Duodenal mucosa (tissue), 2 donors: Measurements from ENCODE around the gene LTBR.

ENCODE experiments used
- H3K27ac ChIP-seq: one replicate; pipeline ENCODE4 v1.7.0; 2013; ENCODE audit warnings: low read depth, low read length
- H3K27me3 ChIP-seq, 2 donors: one replicate each; pipeline ENCODE4 v1.7.0; 2013; ENCODE audit warnings: low read length in 2 of 2, control low read depth in 1 of 2; ENCODE audit not compliant: insufficient read depth in 2 of 2, control insufficient read depth in 1 of 2
- H3K36me3 ChIP-seq, 2 donors: one replicate each; pipeline ENCODE4 v1.7.0; 2013; ENCODE audit warnings: low read length in 2 of 2, control low read depth in 1 of 2; ENCODE audit not compliant: insufficient read depth in 2 of 2, control insufficient read depth in 1 of 2
- H3K4me1 ChIP-seq, 2 donors: one replicate each; pipeline ENCODE4 v1.7.0; 2013; ENCODE audit warnings: low read length in 2 of 2, control low read depth in 1 of 2; ENCODE audit not compliant: insufficient read depth in 2 of 2, control insufficient read depth in 1 of 2
- H3K4me3 ChIP-seq, 2 donors: one replicate each; pipeline ENCODE4 v1.7.0; 2013; ENCODE audit warnings: low read length in 2 of 2, low read depth in 1 of 2
- H3K9ac ChIP-seq, 2 donors: one replicate each; pipeline ENCODE4 v1.7.0; 2013; ENCODE audit warnings: low read length in 2 of 2, low read depth in 1 of 2
- H3K9me3 ChIP-seq, 2 donors: one replicate each; pipeline ENCODE4 v1.7.0; 2013; ENCODE audit warnings: low read length in 2 of 2, control low read depth in 1 of 2; ENCODE audit not compliant: control insufficient read depth in 1 of 2

The LTBR gene

DNA sequence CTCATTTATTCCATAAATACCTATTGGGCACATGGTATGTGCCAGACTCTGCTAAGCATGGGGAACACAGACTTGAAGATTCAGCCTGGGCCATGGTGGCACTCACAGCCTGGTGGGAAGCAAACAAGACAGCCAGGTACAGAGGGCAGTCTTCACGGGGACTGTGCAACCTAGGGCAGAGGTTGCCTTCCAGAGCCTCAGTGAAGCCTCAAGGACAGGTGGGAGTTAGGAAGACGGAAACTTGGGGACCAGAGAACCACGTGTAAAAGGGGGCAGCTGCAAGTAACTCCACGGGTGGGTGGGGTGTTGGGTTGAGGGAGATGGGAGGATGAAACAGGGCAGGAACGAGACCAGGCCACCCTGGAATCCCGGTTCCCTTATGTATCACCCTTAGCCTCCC, 980 bp upstream of the LTBR start:
- Histone ChIP-seq H3K4me1 (peaks cover 32 to 42% of the 10 kb centered on the region in 2 donors), H3K27ac (no peak overlapping the region), H3K9me3 (no peaks in the 10 kb centered on the region), H3K9ac (peak overlapping the region; percentile 97 to 98), H3K4me3 (peak overlapping the region; percentile 90 to 92), H3K36me3 (peaks cover 8 to 19% of the 10 kb centered on the region in 2 donors), H3K27me3 (no peaks in the 10 kb centered on the region)

DNA sequence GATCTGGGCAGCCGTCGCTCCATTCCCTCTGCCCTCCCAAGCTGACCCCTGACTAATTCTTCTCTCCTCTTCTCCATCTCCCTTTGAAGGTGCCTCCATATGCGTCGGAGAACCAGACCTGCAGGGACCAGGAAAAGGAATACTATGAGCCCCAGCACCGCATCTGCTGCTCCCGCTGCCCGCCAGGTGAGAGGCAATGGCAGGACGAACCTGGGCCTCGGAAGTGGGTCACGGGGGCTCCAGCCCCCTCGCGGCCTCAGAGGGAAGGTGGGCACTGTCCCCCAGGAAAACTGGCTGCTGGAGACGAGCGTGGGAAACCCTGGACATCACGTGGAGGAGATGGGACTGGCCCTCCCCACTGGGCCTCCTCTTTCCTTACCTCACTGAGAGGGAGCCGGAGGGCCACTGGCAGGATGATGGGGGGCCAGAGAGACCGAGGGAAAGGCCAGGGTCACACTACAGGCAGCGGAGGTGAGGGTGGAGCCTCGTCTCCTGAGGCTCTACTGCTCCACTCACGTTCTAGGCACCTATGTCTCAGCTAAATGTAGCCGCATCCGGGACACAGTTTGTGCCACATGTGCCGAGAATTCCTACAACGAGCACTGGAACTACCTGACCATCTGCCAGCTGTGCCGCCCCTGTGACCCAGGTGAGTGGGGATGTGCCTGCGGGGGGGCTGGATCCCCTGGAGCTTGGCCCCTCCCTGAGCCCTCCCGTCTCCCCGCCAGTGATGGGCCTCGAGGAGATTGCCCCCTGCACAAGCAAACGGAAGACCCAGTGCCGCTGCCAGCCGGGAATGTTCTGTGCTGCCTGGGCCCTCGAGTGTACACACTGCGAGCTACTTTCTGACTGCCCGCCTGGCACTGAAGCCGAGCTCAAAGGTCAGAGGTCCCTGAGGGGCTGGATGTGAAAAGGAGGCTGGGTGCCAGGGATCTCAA, 806 bp downstream of the LTBR start:
- Histone ChIP-seq H3K27me3 (no peaks in the 10 kb centered on the region), H3K36me3 (peaks cover 18 to 32% of the 10 kb centered on the region in 2 donors), H3K9ac (peak overlapping the region; percentile 97 to 98), H3K27ac (peak overlapping the region; percentile 85), H3K9me3 (no peaks in the 10 kb centered on the region), H3K4me3 (peak overlapping the region; percentile 90 to 92), H3K4me1 (peaks cover 32 to 35% of the 10 kb centered on the region in 2 donors)

- no peak overlapping the region for H3K9ac ChIP-seq
- H3K36me3 ChIP-seq: peaks cover 18 to 43% of the 10 kb centered on the region in 2 donors
- no peak overlapping the region for H3K27ac ChIP-seq
- H3K9me3 ChIP-seq: no peaks in the 10 kb centered on the region
- H3K27me3 ChIP-seq: no peaks in the 10 kb centered on the region
- H3K4me3 ChIP-seq: no peak overlapping the region
- peaks cover 38 to 41% of the 10 kb centered on the region in 2 donors for H3K4me1 ChIP-seq
Measured at GRCh38 chr12:6386038-6386437, 2.1 kb downstream of the LTBR start.

DNA sequence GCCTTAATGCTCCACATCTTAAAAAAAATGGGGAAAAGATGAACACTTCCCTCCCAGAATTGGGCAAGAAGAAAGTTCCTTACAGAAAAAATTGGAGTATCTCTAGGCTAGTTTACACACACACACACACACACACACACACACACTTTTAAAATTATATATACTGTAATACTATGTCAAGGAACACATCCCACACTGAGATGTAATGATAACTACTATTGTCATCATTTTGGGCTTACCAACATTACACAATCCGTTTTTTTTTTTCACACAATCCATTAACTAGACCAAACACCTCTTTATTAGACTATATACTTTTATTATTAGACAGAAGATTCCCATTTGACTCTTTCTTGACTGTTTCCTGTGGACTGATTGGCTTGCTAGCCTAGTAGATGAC, 2.5 kb downstream of the LTBR start:
- no peak overlapping the region for H3K4me3 ChIP-seq
- H3K9me3 ChIP-seq: no peaks in the 10 kb centered on the region
- H3K9ac ChIP-seq: no peak overlapping the region
- H3K27ac ChIP-seq: no peak overlapping the region
- H3K36me3 ChIP-seq: peaks cover 18 to 46% of the 10 kb centered on the region in 2 donors
- peaks cover 41 to 46% of the 10 kb centered on the region in 2 donors for H3K4me1 ChIP-seq
- no peaks in the 10 kb centered on the region for H3K27me3 ChIP-seq

- Histone ChIP-seq H3K9ac (no peak overlapping the region), H3K27me3 (no peaks in the 10 kb centered on the region), H3K4me3 (no peak overlapping the region), H3K9me3 (no peaks in the 10 kb centered on the region), H3K27ac (no peak overlapping the region), H3K4me1 (peaks cover 51 to 53% of the 10 kb centered on the region in 2 donors), H3K36me3 (peaks cover 18 to 46% of the 10 kb centered on the region in 2 donors)
Measured at GRCh38 chr12:6387541-6387940, 3.6 kb downstream of the LTBR start.

GRCh38 chr12:6390084-6390799, 6.3 kb downstream of the LTBR start:
- Histone ChIP-seq H3K27me3 (no peaks in the 10 kb centered on the region), H3K27ac (no peak overlapping the region), H3K4me3 (no peak overlapping the region), H3K36me3 (peaks cover 18 to 46% of the 10 kb centered on the region in 2 donors), H3K9me3 (no peaks in the 10 kb centered on the region), H3K4me1 (peaks cover 33 to 39% of the 10 kb centered on the region in 2 donors), H3K9ac (no peak overlapping the region)

- Histone ChIP-seq H3K27me3 (no peaks in the 10 kb centered on the region), H3K4me3 (no peak overlapping the region), H3K4me1 (peaks cover 28 to 33% of the 10 kb centered on the region in 2 donors), H3K9me3 (no peaks in the 10 kb centered on the region), H3K9ac (no peak overlapping the region), H3K27ac (no peak overlapping the region), H3K36me3 (peaks cover 18 to 45% of the 10 kb centered on the region in 2 donors)
Measured at GRCh38 chr12:6391013-6391412, 7.1 kb downstream of the LTBR start.

DNA sequence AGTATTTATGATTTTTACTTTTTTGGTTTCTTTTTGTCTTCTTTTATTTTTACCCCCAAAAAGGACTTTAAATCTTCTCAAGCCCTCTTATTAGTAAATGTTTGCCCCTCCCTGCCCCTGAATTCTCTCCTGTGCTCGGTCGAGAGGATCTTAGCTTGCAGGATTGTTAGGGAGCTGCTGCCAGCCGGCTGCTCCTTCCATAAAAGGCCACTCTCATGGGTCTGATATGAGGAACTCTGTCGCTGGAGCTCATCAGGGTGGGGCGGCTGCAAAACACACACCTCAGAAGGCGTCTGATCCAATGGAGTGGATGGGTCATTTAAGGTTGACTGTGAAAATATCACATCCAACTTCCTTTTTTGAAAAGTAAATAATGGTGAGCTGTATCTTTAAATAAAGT, 8.5 kb downstream of the LTBR start:
- H3K36me3 ChIP-seq: peaks cover 11 to 32% of the 10 kb centered on the region in 2 donors
- peak overlapping the region in 1 of 2 donors; percentile 39 for H3K9ac ChIP-seq
- peak overlapping the region; percentile 17 for H3K27ac ChIP-seq
- no peak overlapping the region for H3K4me3 ChIP-seq
- no peaks in the 10 kb centered on the region for H3K9me3 ChIP-seq
- peaks cover 19 to 26% of the 10 kb centered on the region in 2 donors for H3K4me1 ChIP-seq
- H3K27me3 ChIP-seq: no peaks in the 10 kb centered on the region

DNA sequence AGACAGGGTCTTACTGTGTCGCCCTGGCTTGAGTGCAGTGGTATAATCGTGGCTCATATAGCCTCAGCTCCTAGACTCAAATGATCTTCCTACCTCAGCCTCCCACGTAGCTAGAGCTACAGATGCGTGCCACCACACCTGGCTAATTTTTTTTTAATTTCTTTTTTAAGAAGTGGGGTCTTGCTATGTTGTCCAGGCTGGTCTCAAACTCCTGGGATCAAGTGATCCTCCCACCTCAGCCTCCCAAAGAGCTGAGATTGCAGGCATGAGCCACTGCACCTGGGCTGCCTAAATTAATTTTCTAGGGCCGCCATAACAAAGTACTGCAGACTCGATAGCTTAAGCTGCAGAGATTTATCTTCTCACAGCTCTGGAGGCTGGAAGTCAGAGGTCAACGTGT, 9.1 kb downstream of the LTBR start:
- Histone ChIP-seq H3K9ac (no peak overlapping the region), H3K27ac (no peak overlapping the region), H3K4me3 (no peak overlapping the region), H3K36me3 (peaks cover 8 to 26% of the 10 kb centered on the region in 2 donors), H3K9me3 (no peaks in the 10 kb centered on the region), H3K4me1 (peaks cover 19 to 26% of the 10 kb centered on the region in 2 donors), H3K27me3 (no peaks in the 10 kb centered on the region)

DNA sequence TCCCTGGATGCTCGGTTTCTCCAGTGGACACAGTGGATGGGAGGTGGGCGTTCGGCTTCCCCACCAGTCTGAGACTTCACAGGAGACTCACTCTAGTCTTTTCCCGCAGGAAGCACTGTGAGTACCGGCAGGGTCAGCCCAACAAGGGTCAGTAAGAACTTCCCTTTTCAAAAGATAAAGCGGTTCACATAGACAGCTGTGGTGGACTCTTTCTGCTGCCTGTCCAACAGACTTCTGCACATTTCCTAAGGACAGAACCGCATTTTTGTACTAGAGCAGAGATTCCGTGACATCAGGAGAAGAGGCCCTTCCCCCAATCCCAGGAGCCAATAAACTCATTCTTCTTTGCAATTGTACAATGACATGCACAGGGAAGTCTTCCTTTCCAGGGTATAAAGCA, 10.4 kb downstream of the LTBR start:
- H3K9ac ChIP-seq: no peak overlapping the region
- peaks cover 19 to 26% of the 10 kb centered on the region in 2 donors for H3K4me1 ChIP-seq
- no peak overlapping the region for H3K4me3 ChIP-seq
- no peak overlapping the region for H3K27ac ChIP-seq
- peaks cover 0 to 14% of the 10 kb centered on the region in 2 donors for H3K36me3 ChIP-seq
- no peaks in the 10 kb centered on the region for H3K27me3 ChIP-seq
- H3K9me3 ChIP-seq: no peaks in the 10 kb centered on the region
